ENCODE measurements around the gene UBE2J1. TPM values are rescaled to one million over a fixed set of nuclear protein-coding genes. Genes with fewer than 3 reads are reported as not detected.

The UBE2J1 gene
- total and polyA plus RNA-seq, 2 donors (not counting 3 experiments of a cell fraction or from before 2014, with no cell fraction given): 44.4 to 96.6 TPM

DNA sequence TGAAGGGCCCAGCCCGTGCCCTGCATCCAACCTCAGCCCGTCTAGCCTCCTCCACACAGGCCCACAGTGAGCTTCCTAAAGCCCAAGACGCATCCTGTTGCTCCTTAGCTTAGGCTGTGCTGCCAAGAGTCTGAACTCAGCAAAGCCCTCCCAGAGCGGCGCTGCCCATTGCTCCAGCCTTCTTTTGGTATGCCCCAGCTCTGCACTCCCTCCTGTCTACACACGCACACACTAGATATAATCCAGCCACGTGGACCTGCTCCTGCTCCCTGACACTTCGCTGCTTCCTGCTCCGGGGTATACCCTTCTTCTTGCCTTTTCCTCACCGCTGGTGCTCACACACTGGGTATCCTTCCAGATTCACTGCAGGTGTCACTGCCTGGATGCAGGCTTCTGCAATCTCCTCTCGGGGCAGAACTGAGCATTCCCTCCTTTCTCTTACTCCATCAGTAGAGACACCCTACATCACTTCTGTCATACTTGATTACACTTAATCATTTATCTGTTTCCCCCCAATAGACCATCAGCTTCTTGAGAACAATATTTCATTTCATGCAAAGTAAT, 61.2 kb downstream of the UBE2J1 start:
- H3K4me2 ChIP-seq (ENCODE audit: insufficient read depth, low read length): no peak overlapping the region
- H3K9ac ChIP-seq (replicated peaks; ENCODE audit: extremely low read depth, insufficient read depth, low read length): no peak overlapping the region
- no peaks in the 10 kb centered on the region for H3K36me3 ChIP-seq (ENCODE audit: control insufficient read depth in 2 of 2, extremely low read depth in 1 of 2, insufficient read depth in 2 of 2, low read length in 2 of 2)
- FAIRE-seq (no peak), DNase-seq (ENCODE audit: low read depth, low spot score) (peak; percentile 7)
- intact Hi-C loops (cut with micrococcal nuclease) (no loop called here), dilution Hi-C loops (cut with MboI; ENCODE audit: extremely low pct_ligation_motif_present, low sequenced_read_pairs) (no loop called here)
- POLR2A ChIA-PET: interaction anchor here (1.1 kb wide), 1 partner anchor 211 kb away, joined by 6 read pairs; the partner anchor contains the start of gene PNRC1
- no peaks in the 10 kb centered on the region for H3K9me1 ChIP-seq (replicated peaks; ENCODE audit: control insufficient read depth, extremely low read depth, insufficient read depth, low read length)
- no peaks in the 10 kb centered on the region for H4K20me1 ChIP-seq (replicated peaks; ENCODE audit: control insufficient read depth, extremely low read depth, insufficient read depth, low read length)
- TF ChIP-seq FOS (IDR thresholded peaks at IDR 0.05; ENCODE audit: borderline replicate concordance, insufficient read depth, low read length) (no peak), CTCF (IDR thresholded peaks at IDR 0.05; ENCODE audit: extremely low read depth in 1 of 2, insufficient read depth in 1 of 2, low read depth in 1 of 2, low read length in 2 of 2) (no peak), GATA2 (IDR thresholded peaks at IDR 0.05; ENCODE audit: insufficient read depth, insufficient read length, low read depth, low read length) (no peak), JUN (IDR thresholded peaks at IDR 0.05; ENCODE audit: borderline replicate concordance, insufficient read depth, insufficient read length, low read depth) (no peak), MYC (IDR thresholded peaks at IDR 0.05; ENCODE audit: low read depth, low read length) (no peak), EZH2 (IDR thresholded peaks at IDR 0.05; ENCODE audit: borderline replicate concordance, low read depth, low read length, severe bottlenecking) (no peak)
- no peaks in the 10 kb centered on the region for H3K9me3 ChIP-seq (replicated peaks; ENCODE audit: control insufficient read depth, insufficient read depth, low read length)
- no TSS peak for BruUV-seq (replicated peaks)
- no peak overlapping the region for H2AFZ ChIP-seq (ENCODE audit: low read depth, low read length)
- no peak overlapping the region for H3K4me3 ChIP-seq (replicated peaks in 1 of 3; ENCODE audit: insufficient read depth in 1 of 3, low read depth in 1 of 3, low read length in 3 of 3)
- CTCF ChIA-PET: interaction anchor here (1.0 to 1.7 kb wide), 2 partner anchors 10 to 308 kb away, joined by 3 to 4 read pairs; no protein-coding TSS in a partner anchor
- peaks cover 4% of the 10 kb centered on the region for H3K4me1 ChIP-seq (ENCODE audit: control insufficient read depth, extremely low read depth, insufficient read depth, low read length)
- no peaks in the 10 kb centered on the region for H3K27me3 ChIP-seq (ENCODE audit: control insufficient read depth in 2 of 2, insufficient read depth in 2 of 2, low read length in 2 of 2)
- no peak overlapping the region for H3K27ac ChIP-seq (ENCODE audit: insufficient read depth, low read depth, low read length)
- H3K79me2 ChIP-seq (ENCODE audit: control insufficient read depth, insufficient read depth, low read length): no peaks in the 10 kb centered on the region

Data from endothelial cell of umbilical vein (primary cell).